Skeletal muscle tissue (tissue), 4 donors: ENCODE data around the gene CALR3. TPM values are rescaled to one million over a fixed set of nuclear protein-coding genes. Genes with fewer than 3 reads are reported as not detected.
"Not testable (repeated sequence)": the region's sequence is repeated elsewhere in the genome, so short reads cannot be mapped to it uniquely, and the experiment has no call there.

Experiments used
- H3K27ac ChIP-seq: one replicate; pipeline ENCODE4 v1.7.0; 2013; ENCODE audit warnings: mild to moderate bottlenecking, low read depth, low read length, inconsistent platforms
- H3K27me3 ChIP-seq, 3 donors: one replicate each; pipeline ENCODE4 v1.7.0; 2013; ENCODE audit warnings: low read length in 3 of 3; ENCODE audit not compliant: control insufficient read depth in 3 of 3, insufficient read depth in 3 of 3
- H3K36me3 ChIP-seq, 3 donors: one replicate each; pipeline ENCODE4 v1.7.0; 2013; ENCODE audit warnings: low read length in 3 of 3; ENCODE audit not compliant: control insufficient read depth in 3 of 3, insufficient read depth in 3 of 3
- H3K4me1 ChIP-seq, 3 donors: one replicate each; pipeline ENCODE4 v1.7.0; 2013; ENCODE audit warnings: low read length in 3 of 3, mild to moderate bottlenecking in 3 of 3; ENCODE audit not compliant: control insufficient read depth in 3 of 3, insufficient read depth in 3 of 3
- H3K4me3 ChIP-seq, 3 donors: one replicate each; pipeline ENCODE4 v1.7.0; 2013; ENCODE audit warnings: low read length in 3 of 3
- H3K9ac ChIP-seq, 3 donors: one replicate each; pipeline ENCODE4 v1.7.0; 2013; ENCODE audit warnings: low read length in 3 of 3, mild to moderate bottlenecking in 3 of 3, moderate library complexity in 2 of 3, low read depth in 1 of 3
- H3K9me3 ChIP-seq, 3 donors: one replicate each; pipeline ENCODE4 v1.7.0; 2013; ENCODE audit warnings: low read length in 3 of 3; ENCODE audit not compliant: control insufficient read depth in 3 of 3
- total RNA-seq: library from RNA; depleted of rRNA; stranded (reverse); fragments of >200 nt; gene quantifications from one replicate; pipeline ENCODE4 v1.2.3, GENCODE V29; 2014
- donor health status: Osteomylitis.

CALR3 gene
- under 0.01 TPM for total RNA-seq

- peaks cover 3 to 11% (median 6%) of the 10 kb centered on the region in 3 donors for H3K4me1 ChIP-seq
- H3K9me3 ChIP-seq = no peaks in the 10 kb centered on the region
- H3K27ac ChIP-seq = peak within 1 kb of the TSS; percentile 83
- H3K27me3 ChIP-seq = no peaks in the 10 kb centered on the region
- peak within 1 kb of the TSS; percentile 82 to 92 (median 88) for H3K4me3 ChIP-seq
- H3K9ac ChIP-seq = peak within 1 kb of the TSS; percentile 74 to 88 (median 85)
- H3K36me3 ChIP-seq = peaks cover 0 to 6% (median under 1%) of the 10 kb centered on the region in 3 donors
These were observed at the start of gene CALR3, which contains the start of gene C19orf44 for GRCh38 chr19:16495982-16496612. Gene CALR3, minus strand, starts transcription at chr19:16496167. Its CDS starts 38 bp downstream, at chr19:16496129. Gene C19orf44, plus strand, starts transcription at chr19:16496394. Its CDS starts 4,399 bp downstream, at chr19:16500793.

- Histone ChIP-seq H3K4me3 (no peak overlapping the region), H3K9ac (no peak overlapping the region), H3K4me1 (peaks cover 26 to 33% (median 29%) of the 10 kb centered on the region in 3 donors), H3K27ac (no peak overlapping the region), H3K36me3 (peaks cover 3% of the 10 kb centered on the region in 3 donors), H3K9me3 (no peaks in the 10 kb centered on the region), H3K27me3 (no peaks in the 10 kb centered on the region)
These were observed 48.7 kb upstream of the CALR3 start for GRCh38 chr19:16544473-16545231.

- not testable (repeated sequence) for H3K27ac ChIP-seq, H3K27me3 ChIP-seq, H3K9me3 ChIP-seq, H3K36me3 ChIP-seq
- peaks cover 26 to 35% (median 31%) of the 10 kb centered on the region in 3 donors for H3K4me1 ChIP-seq
- H3K9ac ChIP-seq = peak overlapping the region in 1 of 3 donors; percentile 89
- peak overlapping the region in 1 of 3 donors; percentile 86 for H3K4me3 ChIP-seq
These were observed 47.8 kb upstream of the CALR3 start for GRCh38 chr19:16543734-16544133.

GRCh38 chr19:16542910-16543472, 47.0 kb upstream of the CALR3 start:
- H3K9me3 ChIP-seq = no peaks in the 10 kb centered on the region
- peaks cover 28 to 35% (median 31%) of the 10 kb centered on the region in 3 donors for H3K4me1 ChIP-seq
- peak overlapping the region; percentile 89 to 98 (median 98) for H3K9ac ChIP-seq
- H3K36me3 ChIP-seq = peaks cover 4 to 11% (median 5%) of the 10 kb centered on the region in 3 donors
- H3K27ac ChIP-seq = peak overlapping the region; percentile 81
- H3K4me3 ChIP-seq = peak overlapping the region; percentile 86 to 94 (median 93)
- no peaks in the 10 kb centered on the region for H3K27me3 ChIP-seq

- Histone ChIP-seq H3K27me3 (no peaks in the 10 kb centered on the region), H3K27ac (peak within 1 kb of the TSS; percentile 81), H3K4me3 (peak within 1 kb of the TSS; percentile 86 to 94 (median 93)), H3K9ac (peak within 1 kb of the TSS; percentile 89 to 98 (median 98)), H3K9me3 (no peaks in the 10 kb centered on the region), H3K36me3 (peaks cover 8 to 11% (median 11%) of the 10 kb centered on the region in 3 donors), H3K4me1 (peaks cover 31 to 35% (median 31%) of the 10 kb centered on the region in 3 donors)
These were observed 46.3 kb upstream of the CALR3 start, which contains the start of gene CHERP for GRCh38 chr19:16542045-16542909. Gene CHERP, minus strand, starts transcription at chr19:16542437. Its CDS starts 59 bp downstream, at chr19:16542378.

GRCh38 chr19:16541526-16542044, 45.6 kb upstream of the CALR3 start:
- H3K9ac ChIP-seq = peak overlapping the region; percentile 87 to 98 (median 89)
- no peaks in the 10 kb centered on the region for H3K27me3 ChIP-seq
- H3K4me1 ChIP-seq = peaks cover 31 to 35% (median 31%) of the 10 kb centered on the region in 3 donors
- peak overlapping the region; percentile 81 for H3K27ac ChIP-seq
- H3K9me3 ChIP-seq = no peaks in the 10 kb centered on the region
- H3K4me3 ChIP-seq = peak overlapping the region; percentile 86 to 94 (median 87)
- H3K36me3 ChIP-seq = peaks cover 8 to 13% (median 11%) of the 10 kb centered on the region in 3 donors

- no peaks in the 10 kb centered on the region for H3K9me3 ChIP-seq
- H3K4me3 ChIP-seq = peak overlapping the region; percentile 86 to 94 (median 87)
- H3K36me3 ChIP-seq = peaks cover 10 to 16% (median 13%) of the 10 kb centered on the region in 3 donors
- H3K9ac ChIP-seq = peak overlapping the region; percentile 87 to 98 (median 89)
- H3K27ac ChIP-seq = no peak overlapping the region
- no peaks in the 10 kb centered on the region for H3K27me3 ChIP-seq
- peaks cover 31 to 35% (median 31%) of the 10 kb centered on the region in 3 donors for H3K4me1 ChIP-seq
These were observed 45.0 kb upstream of the CALR3 start for GRCh38 chr19:16540948-16541347.

GRCh38 chr19:16537111-16537510, 41.1 kb upstream of the CALR3 start:
- Histone ChIP-seq H3K9ac (no peak overlapping the region), H3K4me3 (no peak overlapping the region), H3K9me3 (no peaks in the 10 kb centered on the region), H3K27me3 (no peaks in the 10 kb centered on the region), H3K4me1 (peaks cover 19 to 22% (median 20%) of the 10 kb centered on the region in 3 donors), H3K36me3 (peaks cover 38 to 48% (median 42%) of the 10 kb centered on the region in 3 donors), H3K27ac (no peak overlapping the region)

- no peak overlapping the region for H3K9ac ChIP-seq
- H3K9me3 ChIP-seq = no peaks in the 10 kb centered on the region
- H3K4me1 ChIP-seq = peaks cover 12 to 15% (median 15%) of the 10 kb centered on the region in 3 donors
- H3K36me3 ChIP-seq = peaks cover 48 to 56% (median 52%) of the 10 kb centered on the region in 3 donors
- H3K27me3 ChIP-seq = no peaks in the 10 kb centered on the region
- H3K27ac ChIP-seq = no peak overlapping the region
- no peak overlapping the region for H3K4me3 ChIP-seq
These were observed 40.2 kb upstream of the CALR3 start for GRCh38 chr19:16536130-16536529.
